ENCODE results near the gene MUSTN1.

Gene MUSTN1

GRCh38 chr3:52851348-52851747 is 16.5 kb upstream of the MUSTN1 start:
- no peak for DNase-seq

- no peak for DNase-seq
These were observed 14.8 kb upstream of the MUSTN1 start for GRCh38 chr3:52849656-52850055.

GRCh38 chr3:52848617-52849016 is 13.8 kb upstream of the MUSTN1 start:
- no peak for DNase-seq

- no peak for DNase-seq
These were observed 12.9 kb upstream of the MUSTN1 start for GRCh38 chr3:52847726-52848125.

DNA sequence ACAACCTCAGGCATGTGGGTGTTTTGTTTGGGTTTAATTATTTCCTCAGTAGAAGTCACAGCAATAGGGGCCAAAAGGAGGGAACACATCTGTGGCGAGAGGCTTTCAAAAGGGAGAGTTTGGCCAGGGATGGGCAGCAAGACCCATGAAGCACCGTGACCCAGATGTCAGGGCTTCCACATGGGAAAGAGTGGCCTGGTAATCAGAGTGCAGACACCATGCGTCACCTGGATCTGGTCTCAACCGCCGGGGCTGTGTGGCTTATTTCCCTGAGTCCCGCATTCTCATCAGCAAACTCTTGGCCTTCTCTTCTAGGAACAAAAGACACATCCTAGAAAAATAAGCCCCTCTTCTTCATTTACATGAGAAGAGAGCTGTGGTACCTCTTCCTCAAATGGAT is 12.4 kb upstream of the MUSTN1 start:
- DNase-seq: no peak

DNA sequence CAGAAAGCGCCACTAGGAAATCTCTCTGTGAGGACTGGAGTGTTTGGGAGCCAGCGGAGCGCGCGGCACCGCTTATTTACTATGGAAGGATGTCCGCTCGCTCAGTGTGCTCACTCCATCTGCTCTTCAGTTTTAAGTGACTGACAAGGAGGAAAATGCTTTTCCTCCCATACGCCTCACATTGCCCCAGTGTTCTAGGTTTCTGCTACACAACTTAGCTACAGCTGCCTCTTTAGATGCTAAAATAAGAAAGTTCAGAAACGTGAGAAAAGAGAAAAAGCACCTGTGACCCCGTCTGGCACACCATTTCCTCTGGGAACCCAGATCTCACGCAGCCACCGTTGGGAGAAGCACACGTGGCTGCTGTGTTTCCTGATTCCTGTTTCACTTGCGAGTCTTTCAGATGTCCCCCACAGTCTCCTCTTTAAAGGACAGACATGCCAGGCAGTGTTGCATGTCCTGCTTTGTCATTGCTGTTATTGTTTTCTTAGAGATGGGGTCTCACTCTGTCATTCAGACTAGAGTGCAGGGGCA is 11.7 kb upstream of the MUSTN1 start:
- no peak for DNase-seq

- DNase-seq: no peak
These were observed 11.0 kb upstream of the MUSTN1 start for GRCh38 chr3:52845691-52846431.

- no peak for DNase-seq
These were observed 10.3 kb upstream of the MUSTN1 start for GRCh38 chr3:52845157-52845556.

GRCh38 chr3:52844290-52844975 is 9.6 kb upstream of the MUSTN1 start:
- no peak for DNase-seq

DNA sequence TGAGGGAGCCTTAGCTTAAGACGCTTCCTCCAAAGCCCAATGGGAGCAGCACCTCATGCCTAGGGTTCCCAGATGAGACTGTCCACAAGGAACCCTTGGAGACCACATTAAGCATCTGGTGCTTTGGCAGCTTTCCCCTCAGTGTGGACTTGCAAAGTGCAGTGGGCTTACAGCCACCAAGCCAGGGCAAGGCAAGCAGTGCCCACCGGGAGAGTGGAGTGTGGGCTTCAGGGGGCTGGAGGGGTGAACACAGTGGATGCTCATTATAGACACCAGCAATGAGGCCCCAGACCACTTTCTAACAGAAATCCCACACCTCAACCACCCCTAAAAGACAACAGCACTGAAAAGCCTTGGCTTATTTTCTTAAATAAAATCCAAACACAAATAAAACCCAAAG is 9.1 kb upstream of the MUSTN1 start:
- DNase-seq: no peak

- no peak for DNase-seq
These were observed 8.5 kb upstream of the MUSTN1 start for GRCh38 chr3:52843108-52843865.

DNA sequence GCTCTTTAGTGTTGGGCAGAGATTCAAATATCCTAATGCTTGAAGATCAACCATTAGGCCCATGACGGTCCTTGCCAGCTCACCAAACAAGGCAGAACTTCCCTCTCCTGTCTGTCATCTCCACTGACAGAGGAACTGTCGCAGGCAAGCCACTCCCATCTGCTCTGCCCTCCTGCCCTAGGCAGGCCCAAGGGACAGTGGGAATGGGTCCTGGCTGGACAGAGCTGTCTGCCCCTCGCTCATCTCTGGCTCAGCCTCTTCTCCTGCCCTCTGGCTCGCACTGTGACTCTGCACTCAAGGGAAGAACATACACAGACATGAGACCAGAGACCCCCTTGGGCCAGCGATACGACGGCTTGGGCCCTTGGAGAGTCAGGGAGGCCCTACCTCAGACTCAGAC is 7.6 kb upstream of the MUSTN1 start:
- no peak for DNase-seq

DNA sequence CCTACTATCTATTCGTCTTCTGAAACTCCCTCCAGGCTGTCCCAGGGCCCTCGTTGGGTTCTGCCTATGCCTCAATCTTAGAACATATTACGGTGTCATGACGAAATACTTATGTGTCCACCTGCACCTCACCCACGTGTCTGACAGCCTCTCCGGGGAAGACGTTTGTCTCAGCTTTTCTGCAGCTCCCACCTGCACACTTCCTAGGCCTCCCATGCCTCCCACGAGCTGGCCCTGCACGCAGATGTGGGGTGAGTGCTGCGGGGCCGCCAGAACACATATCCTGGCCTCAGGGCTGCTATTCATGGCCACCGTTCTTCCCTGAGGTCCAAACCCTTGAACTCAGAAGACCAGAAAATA is 7.1 kb upstream of the MUSTN1 start:
- DNase-seq: no peak

DNA sequence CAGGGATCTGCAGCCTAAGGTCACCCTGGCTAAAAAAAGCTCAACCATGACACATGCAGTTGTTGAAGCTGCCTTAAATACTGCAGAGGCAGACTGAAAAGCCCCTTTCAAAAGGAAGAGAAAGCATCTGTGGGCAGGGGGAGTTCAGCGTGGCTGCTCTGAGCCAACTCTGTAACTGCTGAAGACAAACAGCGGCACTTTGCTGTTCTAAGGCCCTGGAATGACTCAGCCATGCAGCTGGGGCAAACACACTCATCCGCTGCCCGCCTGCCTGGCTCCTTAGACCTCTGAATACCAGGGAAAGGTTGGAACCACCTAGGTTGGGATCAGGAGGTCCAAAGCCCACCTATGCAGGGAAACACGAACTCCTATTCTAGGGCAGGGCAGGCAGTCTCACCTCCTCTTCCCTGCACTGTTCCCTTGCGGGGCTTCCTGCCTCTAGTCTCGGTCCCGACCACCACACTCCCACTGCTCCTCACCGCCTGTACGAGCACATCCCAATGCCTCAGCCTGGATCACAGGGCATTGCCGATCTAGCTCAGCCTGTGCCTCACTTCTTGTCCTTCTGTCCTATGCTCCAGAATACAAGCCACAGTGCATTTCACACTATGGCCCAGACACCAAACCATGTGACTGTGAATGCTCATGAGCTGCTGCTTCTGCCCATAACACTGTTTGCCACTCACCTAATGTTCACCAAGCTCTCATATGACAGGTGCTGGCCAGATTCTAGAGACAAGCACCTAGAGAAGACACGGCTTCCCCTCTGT is 6.6 kb upstream of the MUSTN1 start:
- no peak for DNase-seq

- DNase-seq: no peak
These were observed 5.2 kb upstream of the MUSTN1 start for GRCh38 chr3:52839892-52840545.

DNA sequence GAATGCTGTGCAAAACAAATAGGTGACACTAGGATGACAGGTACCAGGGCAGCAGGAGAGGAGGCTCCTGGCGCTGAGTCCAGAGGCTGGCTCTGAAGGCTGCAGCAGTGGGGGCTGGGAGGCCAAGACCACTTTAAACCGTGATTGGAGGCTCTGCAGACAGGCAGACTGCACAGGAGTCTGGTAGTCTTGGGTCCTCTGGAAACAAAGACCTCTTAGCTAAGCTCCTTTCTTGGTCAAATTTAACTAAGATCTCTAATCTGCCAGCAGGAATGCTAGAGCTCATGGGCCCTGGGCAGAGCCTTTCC is 4.4 kb upstream of the MUSTN1 start:
- no peak for DNase-seq

DNA sequence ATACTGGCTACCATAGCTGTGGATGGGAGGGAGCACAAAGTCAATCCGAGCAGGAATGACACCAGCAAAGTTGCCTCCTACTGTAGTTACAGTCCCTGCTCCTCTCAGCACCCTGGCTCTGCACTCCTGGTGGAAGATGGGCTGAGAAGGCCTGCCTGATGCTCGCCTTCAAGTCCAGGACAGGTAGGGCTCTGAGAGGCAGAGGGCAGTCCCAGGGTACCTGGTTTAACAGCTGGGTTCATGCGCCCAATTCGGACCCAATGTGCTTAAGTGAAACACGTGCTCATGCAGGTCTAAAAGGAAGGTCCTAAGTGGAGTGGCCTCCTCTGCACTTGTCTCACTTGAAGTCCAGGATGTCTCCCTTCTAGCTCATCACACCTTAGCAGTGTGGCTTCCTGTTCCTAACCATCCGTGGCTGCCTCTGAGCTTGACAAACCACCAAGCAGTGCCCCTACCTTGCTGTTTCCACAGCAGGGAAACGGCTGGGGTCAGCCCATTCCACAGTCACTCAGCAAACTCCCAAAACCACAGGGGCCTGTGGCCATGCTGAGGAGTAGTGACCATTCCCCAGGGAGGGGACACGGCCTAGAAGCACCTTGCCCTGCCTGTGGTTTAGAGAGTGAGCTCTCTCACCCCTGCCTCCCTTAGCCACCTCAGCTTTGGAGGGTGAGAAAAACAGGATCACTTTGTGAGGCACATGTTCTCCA is 3.9 kb upstream of the MUSTN1 start:
- DNase-seq: no peak

DNA sequence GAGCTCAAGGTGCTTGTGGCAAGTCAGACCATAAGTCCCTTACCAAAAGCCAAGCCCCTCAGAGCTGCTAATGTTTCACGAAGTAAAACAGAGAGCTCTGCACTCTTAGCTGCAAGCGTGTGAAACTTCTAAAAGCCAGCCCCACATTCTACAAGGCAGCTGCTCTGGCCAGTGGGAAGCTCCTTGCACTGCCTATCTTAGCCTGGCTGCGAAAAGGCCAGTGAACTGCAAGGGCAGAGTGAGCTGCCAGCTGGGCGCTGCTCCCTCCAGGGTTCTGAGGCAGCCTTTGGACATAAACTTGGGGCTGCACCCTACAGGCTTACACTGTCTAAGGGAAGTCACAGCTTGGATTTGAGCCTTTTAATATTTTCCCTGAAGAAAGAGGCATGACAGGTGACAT is 2.2 kb upstream of the MUSTN1 start:
- DNase-seq: no peak

- no peak for DNase-seq
These were observed 1.6 kb upstream of the MUSTN1 start for GRCh38 chr3:52836471-52836845.

DNA sequence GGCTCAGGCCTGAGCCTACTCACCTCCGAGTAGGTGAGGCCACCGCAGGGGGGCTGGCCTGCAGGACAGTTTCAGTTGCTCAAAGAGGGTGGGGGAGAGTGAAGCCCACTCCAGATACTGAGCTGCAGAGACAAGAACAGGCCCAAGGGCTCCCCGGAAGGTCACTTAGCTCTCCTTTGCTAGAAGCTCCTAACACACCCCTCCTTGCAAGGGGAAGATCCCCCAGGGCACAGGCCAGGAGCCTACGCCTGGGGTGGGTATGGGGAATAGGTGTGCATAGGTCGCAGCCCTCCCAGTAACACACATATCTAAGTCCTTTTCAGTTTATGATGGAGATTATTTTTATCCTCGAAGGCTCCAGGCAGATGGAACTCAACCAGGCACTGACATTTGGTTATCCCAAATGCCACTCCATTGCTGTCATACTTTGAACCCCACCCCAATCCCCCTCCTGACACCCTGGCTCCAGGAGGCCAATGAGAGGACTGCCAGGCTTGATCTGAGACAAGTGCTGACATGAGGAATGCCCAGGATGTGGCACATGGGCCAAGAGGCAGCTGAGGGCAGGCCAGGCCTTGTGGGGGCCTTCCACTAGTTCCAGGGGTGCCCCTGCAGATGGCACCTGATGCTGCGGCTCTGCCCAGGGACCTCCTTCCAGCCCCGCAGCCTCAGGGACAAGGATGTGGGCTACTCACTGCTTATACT is 1.1 kb upstream of the MUSTN1 start:
- no peak for DNase-seq

DNA sequence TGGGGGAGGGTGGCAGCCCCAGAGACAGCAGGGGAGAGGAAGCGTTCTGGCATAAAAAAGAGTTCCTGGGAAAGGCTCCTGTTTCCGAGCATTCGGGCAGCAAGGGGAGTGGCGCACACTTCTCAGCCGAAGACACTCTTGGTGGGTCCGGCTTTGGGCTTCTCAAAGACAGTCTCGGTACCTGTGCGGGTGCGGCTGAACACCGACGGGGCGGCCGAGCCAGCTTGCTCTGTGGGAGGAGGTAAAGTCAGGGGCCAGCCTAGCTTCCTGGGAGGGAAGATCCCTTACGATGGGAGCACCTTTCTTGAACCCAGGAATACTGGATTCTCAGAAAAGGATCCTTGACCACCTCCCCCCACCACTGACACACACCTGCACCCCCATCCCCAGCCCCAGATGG is 1.6 kb downstream of the MUSTN1 start:
- DNase-seq: no peak
